NCI-H146 treated with DMSO at 0.1 percent for 48 hours (cell line): ENCODE measurements around the gene NALCN.
"Not testable (repeated sequence)": the region's sequence is repeated elsewhere in the genome, so short reads cannot be mapped to it uniquely, and the experiment has no call there.

Experiments
- DNase-seq: peaks from one replicate; lab custom pipeline; 2025; ENCODE audit not compliant: unreplicated experiment; lab: John Stamatoyannopoulos, UW

The NALCN gene

GRCh38 chr13:101343128-101343787, 73.0 kb downstream of the NALCN start:
- no peak for DNase-seq

DNA sequence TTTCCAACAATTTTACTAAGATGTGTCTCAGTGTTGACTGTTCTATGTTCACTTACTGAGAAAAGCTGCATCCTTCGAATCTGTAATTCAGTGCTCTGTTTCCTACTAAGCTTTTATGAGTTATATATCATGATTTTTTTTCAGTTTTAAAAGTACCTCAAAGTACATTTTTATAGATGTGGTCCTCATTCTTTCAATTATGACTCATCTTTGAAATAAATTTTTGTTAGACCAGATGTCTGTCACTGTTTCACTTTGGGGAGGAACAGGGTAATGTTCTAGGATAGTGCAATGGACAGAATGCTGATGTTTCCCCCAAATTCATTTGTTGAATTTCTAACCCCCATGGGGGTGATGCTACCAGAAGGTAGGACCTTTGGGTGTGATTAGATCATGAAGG, 74.8 kb downstream of the NALCN start:
- no peak for DNase-seq

GRCh38 chr13:101339202-101339601, 77.1 kb downstream of the NALCN start:
- no peak for DNase-seq

DNA sequence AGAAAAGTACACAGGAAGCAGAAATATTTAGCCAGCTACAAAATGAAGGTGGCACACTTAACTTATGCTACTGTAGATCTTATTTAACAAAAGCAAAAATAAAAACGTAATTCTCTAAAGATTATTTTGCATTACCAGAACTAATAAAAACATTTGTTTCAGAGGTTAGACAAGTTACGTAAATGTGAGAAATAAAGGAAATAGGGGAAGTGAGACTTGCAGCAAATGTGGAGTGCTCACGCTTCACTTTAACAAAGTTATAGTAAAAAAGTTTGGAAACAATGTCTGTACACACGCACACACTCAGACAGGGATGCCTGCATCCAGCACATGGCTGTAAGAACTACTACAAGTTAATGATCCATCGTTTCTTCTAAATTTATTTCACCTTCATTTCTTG, 83.7 kb downstream of the NALCN start:
- no peak for DNase-seq

DNA sequence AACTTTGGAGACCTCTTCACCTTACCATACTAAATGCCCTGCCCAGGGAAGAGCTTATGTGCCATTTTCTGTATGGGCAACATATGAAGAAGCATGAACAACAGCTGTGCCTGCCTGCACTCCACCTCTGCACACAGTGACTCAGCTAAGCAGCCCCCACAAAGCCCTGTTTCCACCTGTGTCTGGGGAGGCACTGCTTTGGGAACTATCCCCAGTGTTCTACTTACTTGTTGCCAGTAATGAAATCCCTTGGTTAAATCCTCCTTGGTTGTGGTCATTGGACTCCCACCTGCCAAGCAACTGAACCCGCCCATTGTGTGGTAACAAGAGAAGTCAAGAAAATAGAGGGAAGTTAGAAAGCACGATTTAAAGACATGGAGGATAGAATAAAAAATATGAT, 84.6 kb downstream of the NALCN start:
- DNase-seq = no peak

DNA sequence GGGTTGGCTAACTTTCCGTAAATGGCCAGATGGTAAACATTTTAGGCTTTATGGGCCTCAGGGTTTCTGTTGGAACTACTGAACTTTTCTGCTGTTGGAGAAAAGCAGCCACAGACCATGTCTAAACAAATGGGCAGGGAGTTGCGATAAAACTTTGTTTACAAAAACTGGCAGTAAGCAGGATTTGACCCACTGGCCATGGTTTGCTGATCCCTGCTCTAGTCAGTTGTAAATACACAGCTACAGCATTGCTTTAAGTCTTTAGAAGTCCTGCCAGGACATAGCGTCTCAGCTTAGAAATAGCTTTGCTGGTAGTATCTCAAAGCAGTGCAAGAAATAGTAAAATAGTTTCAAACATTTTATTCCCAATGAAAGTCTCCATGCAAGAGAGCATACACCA, 88.4 kb downstream of the NALCN start:
- no peak for DNase-seq

GRCh38 chr13:101326710-101327109, 89.6 kb downstream of the NALCN start:
- DNase-seq = no peak

DNA sequence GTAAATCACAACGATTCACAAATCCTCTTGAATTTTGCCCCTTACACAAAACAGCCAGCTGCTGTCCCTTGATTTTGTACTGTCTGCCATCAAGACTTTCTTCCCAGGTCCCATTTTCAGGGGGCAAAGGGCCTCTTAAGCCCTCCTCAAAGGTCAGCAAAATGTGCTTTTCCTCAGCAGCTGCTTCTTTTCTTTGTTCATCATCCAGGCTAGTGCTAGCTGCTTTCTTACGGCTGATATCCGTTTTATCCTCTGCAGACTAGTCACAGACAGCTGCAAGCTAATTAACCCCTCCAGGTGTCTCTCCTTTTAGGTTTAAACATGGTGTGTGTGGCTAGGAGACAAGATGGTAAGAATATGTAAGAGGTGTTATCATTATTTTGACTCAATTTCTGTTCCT, 90.9 kb downstream of the NALCN start:
- DNase-seq = peak; percentile 88

DNA sequence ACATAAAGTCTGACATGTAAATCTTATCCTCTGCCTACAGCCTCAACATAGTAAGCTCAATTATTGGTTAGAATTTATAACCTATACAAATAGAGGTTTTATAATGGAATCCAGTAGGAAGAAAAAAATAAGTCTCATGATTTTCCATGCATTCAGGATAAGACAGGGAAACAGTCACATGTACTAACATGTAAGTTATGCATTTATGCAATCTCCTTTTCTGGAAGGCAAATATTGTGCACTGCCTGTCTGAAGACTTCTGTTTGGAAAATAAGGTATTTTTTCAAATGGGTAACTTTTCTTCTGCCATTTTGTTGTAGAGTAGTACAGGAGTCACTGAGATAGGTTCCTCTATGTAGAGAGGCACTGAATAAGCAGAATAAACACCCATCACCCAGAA, 92.7 kb downstream of the NALCN start:
- no peak for DNase-seq

GRCh38 chr13:101317986-101318523, 98.3 kb downstream of the NALCN start:
- no peak for DNase-seq

DNA sequence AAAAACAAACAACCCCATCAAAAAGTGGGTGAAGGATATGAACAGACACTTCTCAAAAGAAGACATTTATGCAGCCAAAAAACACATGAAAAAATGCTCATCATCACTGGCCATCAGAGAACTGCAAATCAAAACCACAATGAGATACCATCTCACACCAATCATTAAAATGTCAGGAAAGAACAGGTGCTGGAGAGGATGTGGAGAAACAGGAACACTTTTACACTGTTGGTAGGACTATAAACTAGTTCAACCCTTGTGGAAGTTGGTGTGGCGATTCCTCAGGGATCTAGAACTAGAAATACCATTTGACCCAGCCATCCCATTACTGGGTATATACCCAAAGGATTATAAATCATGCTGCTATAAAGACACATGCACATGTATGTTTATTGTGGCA, 102.8 kb downstream of the NALCN start:
- DNase-seq = not testable (repeated sequence)

GRCh38 chr13:101309014-101309619, 107.2 kb downstream of the NALCN start:
- no peak for DNase-seq

GRCh38 chr13:101308247-101309013, 107.9 kb downstream of the NALCN start:
- DNase-seq = no peak

DNA sequence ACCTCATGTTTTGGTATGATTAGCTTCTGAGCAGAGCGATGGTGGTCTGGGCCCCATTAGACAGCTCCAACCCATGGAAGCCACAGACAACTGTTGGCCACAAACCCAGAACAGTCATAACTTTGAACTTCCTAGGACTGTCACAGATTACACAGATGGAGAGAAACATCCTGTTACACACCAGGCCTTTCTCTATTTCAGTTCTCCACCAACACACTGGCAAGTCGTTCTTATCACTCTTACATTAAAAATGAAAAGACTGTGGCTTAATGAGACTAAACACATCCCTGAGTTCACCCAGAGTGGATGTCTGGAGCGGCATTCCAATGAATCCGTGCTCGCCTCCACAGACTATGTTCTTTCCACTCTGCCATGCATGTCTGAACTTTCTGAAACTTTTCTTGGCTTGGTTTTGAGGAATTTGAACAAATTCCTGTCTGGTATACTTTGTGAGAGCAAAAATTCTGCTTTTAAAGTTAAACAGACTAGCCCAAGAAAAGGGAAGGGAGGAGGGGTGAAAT, 109.1 kb downstream of the NALCN start:
- no peak for DNase-seq

- DNase-seq = no peak
Measured at GRCh38 chr13:101306773-101307172, 109.5 kb downstream of the NALCN start.

- DNase-seq = no peak
Measured at GRCh38 chr13:101305981-101306411, 110.3 kb downstream of the NALCN start.

DNA sequence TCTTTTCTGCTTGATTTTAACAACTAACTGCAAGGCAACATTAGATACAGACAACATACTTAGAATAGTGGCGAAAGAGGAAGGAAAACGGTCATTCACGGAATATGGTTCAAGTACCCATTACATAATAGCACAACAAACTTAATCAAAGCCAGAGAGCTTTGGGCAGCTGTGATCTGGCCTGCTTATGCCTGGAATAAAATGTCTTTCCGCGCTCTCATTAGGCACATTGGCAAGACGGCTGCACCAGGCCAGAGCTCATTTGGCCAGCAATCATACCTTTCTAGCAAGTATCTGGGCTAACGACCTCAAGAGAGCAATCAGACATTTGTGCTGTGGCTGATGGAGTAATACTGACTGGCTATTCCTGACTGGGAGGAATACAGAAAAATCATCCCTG, 112.8 kb downstream of the NALCN start:
- DNase-seq = no peak

DNA sequence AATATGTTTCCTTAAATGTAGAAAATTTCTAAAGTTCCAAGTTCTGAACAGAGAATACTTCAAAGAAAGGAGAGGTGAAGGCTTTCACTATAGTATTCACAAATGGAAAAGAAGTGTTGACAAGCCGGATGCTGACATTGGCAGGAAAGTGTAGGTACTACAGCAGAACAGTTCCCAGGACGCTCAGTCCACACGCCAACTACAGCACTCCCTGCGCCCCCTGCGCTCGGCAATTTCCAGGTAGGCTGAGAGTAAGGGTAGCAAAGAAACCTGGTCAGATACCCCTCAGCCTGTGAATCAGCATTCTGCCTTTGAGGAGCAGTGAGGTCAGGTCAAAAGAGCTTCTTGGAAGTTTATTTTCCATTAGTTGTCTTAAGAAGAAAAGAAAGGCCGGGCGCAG, 115.3 kb downstream of the NALCN start:
- DNase-seq = no peak

DNA sequence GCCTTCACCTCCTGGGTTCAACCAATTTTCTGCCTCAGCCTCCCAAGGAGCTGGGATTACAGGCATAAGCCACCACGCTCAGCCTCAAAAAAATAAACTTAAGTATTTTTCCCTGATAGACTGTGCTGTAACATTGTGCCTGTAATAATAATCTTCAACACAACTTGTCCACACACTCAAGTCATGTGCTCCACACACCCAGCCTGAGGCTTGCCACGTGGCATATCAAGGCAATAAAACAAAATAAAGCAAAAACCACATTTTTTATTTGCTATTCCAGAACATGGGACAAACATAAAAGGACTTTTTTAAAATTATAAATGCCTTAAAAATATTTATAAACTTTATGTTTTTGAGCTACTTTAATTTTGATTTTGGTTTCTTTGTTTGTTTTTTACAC, 115.8 kb downstream of the NALCN start:
- no peak for DNase-seq

DNA sequence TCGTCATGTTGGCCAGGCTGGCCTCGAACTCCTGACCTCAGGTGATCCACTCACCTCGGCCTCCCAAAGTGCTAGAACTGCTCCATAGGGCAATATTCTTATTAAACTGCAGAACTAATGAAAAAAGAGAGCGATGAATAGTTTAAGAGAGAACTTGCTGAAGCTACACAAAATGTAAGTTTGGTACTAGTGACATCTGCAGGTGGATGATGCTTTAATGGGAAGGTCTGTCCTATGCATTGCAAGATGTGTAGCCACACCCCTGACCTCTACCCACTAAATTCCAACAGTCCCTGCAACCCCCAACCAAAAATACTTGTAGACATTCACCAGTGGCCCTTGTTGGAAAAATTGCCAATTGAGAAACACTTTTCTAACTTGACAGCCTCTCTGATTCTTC, 117.8 kb downstream of the NALCN start:
- no peak for DNase-seq

DNA sequence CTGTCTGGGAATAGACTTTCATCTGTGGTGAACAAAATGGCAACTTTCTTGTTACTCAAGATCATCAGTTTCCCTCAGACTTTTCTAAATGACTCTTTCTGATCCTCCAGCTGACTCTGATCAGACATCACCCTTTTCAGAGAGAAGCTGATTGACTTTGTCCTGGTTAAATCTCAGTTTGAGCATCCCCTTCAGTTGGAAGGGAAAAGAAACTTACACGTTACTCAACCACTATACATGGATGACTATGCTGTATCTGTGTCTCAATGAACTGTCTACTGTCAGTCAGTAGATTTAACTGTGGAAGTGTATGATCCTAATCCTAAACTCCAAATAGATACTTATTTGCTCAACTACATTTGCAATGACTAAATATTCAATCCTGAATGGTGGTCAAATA, 118.5 kb downstream of the NALCN start:
- DNase-seq = no peak

DNA sequence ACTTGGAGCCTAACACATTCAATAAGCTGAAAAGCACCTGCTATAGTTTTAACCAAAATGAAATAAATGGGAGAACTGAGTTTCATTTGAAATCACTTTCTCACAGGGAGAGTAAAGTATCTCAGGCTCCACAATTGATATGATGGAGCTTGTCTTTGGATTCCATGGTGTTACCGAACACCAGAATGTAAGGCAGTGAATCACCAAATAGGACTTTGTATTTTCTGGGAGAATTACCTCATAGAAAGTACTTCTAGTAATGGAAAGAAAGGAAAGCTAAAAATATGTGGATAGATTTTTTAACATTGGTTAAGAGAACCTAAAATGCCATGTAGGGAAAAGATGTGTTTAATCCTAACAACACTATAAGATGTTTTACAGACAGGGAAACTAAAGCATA, 123.6 kb downstream of the NALCN start:
- no peak for DNase-seq
